Hematopoietic multipotent progenitor cell treated with erythropoietin and hydrocortisone succinate and interleukin-3 and kit ligand, for 17 days (in vitro differentiated cells): ENCODE results near the gene ZMIZ1.

Experiments used
- DNase-seq: peaks from one replicate; pipeline ENCODE4 v3.0.0-alpha.2; 2015; ENCODE audit warnings: low spot score

Gene ZMIZ1

DNA sequence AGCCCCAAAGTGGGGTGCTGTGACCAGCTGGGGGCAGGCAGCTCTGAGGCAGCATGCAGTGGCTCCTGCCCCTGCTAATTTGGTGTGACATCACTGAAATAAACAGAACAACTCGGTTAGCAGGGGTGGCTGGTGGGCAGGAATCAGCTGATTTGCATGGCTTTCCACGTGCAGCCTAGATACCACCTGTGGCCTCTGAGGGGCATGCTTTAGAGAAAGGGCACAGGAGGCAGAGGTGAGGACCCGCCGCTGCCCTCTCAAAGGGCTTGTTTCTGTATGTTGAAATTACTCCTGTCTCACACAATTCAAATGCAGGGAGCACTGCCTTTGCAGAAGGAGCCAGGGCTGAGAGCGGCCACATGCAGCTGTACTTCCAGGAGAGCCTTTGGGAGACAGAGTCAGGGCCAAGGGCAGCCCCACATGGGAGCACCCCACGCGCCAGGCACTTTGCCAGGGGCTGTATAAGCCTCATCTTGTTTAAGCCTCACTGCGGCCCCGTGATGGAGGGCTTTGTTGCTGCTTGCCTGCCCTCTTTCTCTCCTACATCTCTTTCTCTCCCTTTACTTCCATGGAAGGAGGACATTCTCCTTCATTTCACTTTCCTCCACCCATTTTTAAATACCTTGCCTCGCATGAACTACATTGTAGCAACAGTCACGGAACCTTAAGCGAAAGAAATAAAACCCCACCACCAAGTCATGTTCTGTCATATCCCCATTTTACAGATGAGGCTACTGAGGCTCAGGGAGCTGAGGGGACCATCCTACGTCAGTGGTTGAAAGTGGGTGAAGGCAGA is 137.7 kb downstream of the ZMIZ1 start:
- DNase-seq = no peak

- no peak for DNase-seq
Measured at GRCh38 chr10:79207096-79207357, 138.3 kb downstream of the ZMIZ1 start.

GRCh38 chr10:79207726-79208125 is 139.0 kb downstream of the ZMIZ1 start:
- DNase-seq = no peak

DNA sequence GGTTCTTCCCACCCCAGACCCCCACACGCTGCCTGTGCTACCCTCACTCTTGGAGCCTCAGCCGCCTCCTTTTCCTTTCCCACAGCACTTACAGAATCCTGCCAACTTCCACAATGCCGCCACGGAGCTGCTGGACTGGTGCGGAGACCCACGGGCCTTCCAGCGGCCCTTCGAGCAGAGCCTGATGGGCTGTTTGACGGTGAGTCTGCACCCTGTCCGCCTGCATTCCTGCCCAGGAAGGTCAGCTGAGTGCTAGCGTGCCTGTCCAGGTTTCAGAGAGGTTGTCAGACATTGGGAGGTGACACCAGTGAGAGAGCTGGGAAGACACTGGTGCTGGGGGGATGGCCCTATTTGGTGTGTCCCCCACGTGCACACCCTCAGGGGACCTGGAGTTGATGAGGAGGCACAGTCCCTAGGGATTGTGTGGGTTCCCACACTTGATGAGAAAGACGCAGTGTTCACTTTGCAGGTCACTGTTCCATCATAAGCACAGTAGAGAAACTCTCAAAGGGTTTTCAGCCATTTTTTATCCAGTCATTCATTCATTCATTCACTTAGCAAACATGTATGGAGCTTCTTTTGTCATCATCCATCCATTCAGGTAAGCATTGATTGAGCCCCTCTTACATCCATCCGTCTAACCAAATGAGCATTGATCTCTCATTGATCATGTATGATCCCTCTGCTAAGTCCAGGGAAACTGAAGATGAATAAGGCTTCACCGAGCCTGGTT is 139.7 kb downstream of the ZMIZ1 start:
- DNase-seq = no peak

- no peak for DNase-seq
Measured at GRCh38 chr10:79209340-79209739, 140.6 kb downstream of the ZMIZ1 start.

- DNase-seq = no peak
Measured at GRCh38 chr10:79209831-79210230, 141.1 kb downstream of the ZMIZ1 start.

DNA sequence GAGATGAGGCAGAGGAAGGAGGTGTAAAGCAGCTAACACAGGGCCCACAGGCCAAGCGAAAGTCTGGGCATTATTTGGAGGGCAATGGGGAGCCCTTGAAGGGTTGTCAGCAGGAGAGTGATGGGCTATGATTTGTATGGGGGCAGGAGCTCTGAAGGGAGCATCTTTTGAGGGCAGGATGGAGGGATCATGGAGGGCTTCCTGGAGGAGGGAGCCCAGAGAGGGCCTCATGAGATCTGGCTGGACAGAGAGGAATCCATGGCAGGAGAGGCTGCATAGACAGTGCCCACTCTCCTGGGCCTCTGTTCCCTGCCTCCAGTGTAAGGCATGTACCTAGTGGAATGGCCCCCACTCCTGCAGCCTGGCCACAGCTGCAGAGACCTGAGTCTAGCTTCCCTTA is 141.9 kb downstream of the ZMIZ1 start:
- DNase-seq = no peak

GRCh38 chr10:79211616-79212015 is 142.8 kb downstream of the ZMIZ1 start:
- no peak for DNase-seq

- DNase-seq = no peak
Measured at GRCh38 chr10:79215531-79215930, 146.8 kb downstream of the ZMIZ1 start.

DNA sequence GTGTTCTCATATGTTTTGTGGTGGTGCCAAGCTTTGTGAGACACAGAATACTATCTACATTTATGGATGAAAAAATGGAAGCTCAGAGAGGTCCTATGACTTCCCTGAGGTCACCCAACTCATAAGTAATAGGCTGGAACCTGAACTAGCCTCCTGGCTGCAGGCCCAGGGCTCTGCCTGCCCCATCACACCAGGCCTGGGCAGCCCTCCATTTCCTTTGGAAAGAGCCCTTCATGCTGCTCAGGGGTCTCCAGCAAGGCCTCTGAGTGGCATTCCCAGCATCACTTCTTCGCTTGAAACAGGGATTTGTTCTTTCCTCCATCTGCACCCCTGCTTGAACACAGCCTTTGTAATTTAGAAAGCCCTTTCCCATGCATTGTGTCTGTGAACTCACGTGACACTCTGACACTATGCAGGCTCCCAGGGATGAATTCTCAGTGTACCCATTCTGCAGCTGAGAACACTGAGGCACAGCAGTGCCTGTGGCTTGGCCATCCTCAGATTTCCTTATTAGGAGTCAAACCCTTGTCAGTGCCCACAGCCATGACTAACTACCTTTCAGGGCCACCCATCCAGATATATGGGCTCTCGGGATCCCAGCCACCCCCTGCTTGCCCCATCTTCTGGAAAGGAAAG is 150.7 kb downstream of the ZMIZ1 start:
- DNase-seq = no peak

DNA sequence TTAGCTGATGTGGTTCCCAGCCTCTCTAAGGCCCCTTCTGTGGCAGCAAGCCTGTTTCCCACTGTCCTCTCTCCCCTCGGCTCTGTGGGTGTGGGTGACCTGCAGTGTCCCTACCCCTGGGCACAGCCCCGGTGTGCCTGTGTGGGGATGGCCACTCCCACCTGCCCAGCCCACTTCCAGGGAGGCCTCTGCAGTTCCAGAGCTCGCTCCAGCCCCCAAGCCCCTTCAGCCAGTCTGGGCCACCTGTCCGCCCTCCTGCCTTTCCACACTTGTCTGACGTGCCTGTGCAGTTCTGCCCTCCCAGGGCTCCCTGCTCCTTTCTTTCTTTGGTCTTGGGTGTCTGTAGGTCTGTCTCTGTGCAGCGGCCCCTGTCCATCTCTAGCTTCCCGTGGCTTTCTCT is 151.5 kb downstream of the ZMIZ1 start:
- DNase-seq = no peak

DNA sequence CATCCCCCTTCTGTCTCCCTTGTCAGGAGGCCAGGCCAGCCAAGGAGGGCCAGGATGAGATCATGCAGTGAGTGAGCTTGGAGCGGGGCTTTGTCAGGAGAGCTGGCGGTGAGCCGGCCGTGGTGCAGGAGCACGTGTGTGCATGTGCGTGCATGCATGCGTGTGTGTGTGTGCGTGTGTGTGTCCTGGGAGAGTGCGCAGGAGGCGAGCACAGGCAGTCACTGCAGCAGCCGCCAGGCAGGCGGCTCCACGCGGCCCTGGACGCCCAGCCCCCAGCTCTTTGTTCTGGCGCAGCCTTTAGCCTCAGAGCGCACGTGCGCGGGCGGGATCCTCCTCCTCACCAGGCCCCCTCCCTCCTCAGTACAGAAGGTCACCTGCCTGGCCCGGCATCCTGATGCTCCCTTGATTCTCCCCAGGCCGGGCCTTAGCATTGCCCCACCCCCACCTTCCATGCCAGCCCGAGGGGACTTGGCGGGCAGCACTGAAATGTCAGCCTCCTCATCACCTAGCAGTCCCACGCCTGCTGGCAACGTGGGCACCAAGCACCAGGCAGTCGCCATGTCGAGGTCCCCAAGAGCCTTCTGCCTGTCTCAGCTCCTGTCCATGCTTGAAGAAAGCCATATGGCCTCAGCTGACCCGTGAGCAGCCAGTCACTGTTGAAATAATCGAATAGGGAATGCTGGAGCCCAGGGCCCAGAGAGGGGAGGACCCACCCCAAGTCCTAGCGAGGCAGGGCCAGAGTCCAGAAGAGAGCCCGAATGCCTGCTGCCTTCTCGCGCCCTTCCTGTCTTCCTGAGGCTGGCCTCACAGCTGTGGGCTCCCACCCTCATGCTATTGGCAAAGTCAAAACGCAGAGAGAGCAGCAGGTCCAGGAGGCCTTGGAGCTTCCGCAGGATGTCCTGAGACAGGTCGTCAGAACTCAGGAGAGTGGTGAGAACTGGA is 152.6 kb downstream of the ZMIZ1 start:
- no peak for DNase-seq

DNA sequence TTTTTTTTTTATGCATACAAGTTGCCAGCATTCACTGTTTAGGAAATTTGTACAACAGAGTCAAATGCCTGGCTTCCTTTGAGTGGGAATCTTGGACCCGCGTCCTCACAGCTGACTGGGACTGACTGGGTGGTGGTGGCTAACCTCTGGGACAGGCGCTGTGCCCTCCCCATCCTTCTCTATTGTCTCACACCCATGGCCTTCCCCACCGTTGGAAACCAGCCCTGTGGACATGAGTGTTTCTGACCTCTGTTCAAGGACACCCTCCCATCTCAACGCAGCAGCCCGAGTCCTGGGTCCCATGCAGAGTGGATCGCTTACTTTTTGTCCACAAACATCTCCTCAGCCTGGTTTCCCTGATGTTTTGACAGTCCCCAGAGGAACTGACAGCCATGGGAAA is 153.4 kb downstream of the ZMIZ1 start:
- DNase-seq = no peak

DNA sequence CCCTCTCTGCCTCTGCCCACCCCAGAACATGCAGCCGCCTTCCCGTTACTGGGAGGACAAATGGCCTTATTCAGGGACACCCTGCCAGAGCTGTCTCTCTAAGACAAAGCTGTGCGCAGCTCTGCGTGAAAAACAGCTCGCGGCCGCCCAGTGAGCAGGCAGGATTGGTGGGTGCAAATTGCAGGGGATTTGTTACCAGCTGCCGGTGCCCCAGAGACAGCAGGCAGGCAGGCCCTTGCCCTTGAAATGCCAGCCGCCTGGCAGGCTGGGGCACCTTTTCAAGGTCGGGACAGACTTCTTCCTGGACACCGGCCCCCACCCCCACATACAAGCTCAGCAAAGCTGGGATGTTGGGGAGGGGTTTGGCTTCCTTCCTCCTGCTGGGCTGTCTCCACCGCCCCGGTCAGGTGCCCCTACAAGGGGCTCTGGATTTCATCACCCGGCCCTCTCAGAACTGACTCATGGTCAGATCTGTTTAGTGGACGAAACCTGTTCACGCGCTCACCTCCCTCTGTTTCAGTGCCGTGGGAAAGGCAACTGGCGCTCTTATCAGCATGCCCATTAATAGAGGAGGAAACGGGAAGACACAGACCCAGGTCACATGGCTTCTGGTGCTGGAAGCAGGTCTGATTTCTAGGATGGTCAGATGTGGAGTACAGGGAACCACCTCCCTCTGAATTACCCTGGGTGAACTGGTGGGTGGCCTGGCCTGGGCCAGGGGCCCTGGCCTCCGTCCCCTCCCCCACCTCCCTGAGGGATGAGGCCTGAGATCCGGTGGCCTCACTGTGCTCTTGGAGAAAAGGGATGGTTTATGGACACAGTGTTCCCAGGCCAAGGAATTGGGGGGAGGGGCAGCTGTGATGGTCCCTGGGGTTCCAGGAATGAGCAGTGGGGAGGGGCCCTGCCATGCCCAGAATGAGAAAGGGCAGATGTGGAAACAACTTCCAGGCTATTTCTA is 154.6 kb downstream of the ZMIZ1 start:
- DNase-seq = no peak

DNA sequence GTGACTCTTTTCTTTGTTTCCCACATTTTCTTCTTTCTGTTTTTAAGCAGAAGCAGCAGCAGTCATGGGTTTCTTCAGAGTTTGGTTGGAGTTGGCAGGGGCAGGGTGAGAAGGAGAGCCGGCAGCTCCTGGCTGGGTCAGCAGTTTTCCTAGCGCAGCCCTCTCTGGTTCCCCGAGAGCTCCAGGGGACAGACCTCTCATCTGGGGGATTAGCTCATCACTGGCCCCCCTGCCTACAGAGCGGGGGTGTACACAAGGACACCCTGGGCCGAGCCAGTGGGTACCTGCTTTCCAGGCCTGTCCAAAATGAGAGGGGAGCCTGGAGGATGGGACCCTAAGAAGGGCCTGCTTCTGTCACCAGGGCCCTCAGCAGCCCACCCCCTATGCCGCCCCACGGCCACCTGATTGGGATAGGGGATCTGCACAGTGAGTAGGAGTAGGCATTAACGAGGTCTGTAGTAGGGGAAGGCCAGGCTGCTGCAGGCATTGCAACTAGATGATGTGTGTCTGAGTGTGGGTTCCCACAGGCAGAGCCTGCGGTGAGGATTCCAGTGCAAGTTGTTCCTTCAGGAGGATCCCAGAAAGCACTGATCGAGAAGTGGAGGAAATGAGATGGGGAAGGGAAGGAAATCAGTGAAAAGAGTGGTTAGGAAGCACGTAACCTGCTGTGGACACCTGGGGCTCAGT is 155.6 kb downstream of the ZMIZ1 start:
- no peak for DNase-seq

DNA sequence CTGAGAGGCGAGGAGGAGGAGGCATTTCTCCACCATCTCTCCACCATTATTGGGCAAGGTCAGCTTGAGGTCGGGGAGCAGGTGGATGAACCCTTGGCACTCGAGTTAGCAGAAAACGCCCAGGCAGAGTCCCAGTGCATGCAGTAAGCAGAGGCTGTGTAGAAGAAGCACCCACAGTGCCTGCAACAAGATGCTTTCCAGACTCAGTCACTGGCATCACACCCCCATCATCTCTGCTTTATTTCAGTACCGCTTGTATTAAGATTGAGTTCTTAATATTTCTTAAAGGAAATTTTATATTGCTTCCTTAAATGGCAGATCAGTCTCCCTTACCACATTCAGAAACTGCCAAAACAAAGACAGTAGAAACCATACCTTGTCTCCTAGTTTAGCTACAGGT is 156.2 kb downstream of the ZMIZ1 start:
- DNase-seq = no peak

DNA sequence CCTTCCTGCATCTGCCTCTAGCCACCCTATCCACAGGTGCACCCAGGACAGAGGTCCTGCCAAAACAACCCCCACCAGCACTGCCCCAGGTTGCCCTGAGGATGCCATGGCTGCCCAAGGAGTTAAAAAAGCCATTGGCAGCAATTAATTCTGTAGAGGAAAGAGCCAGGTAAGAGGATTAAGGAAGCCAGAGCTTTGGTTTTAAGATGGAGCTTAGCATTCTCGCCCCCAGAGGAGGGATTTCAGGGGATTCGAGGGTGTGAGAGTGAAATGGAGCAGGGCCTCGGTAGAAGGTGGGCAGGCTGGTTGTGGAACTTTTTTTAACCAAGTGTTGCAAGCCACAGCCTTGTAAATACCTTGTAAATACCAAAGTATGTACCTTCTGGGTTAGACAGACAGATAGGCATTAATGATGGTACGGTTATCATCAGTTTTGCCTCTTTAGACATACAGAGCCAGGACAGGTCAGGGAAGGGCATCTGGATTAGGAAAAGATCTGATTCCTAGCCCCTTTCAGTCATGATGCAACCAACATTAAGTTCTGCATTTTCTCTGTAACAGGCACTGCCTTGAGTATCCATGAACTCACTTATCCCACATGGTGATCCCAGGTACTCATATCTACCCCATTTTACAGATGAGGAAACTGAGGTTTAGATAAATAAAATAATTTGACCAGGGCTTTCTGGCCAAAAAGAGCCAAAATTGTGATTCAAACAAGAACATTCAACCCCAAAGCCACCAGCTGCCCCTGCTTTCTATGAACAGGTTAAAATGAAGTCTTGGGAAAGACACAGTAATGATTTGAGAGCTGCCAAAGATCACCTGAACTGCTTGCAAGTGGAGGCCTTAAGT is 157.9 kb downstream of the ZMIZ1 start:
- no peak for DNase-seq

DNA sequence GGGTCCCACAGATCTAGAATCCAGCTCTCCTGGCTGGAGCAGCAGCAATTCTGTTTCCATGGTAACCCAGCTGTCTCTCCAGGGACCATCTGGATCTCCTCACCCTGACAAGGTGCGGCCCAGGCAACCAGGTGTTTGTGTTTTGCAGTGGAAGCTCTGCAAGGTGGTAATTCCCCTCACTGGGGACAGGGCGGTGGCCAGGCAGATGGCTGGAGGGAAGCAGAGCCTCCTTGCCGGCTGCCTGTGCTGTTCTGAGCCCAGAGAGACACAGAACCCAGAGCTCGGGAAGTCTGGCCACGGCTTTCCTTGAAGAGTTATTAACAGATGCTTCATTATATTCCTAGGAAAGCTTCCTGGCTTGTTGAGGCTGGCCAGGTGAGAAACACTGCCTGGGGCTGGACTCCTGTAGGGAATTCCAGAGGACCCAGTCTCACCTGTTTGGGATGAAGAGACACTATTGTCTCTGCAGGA is 160.3 kb downstream of the ZMIZ1 start:
- DNase-seq = no peak

GRCh38 chr10:79229830-79230327 is 161.1 kb downstream of the ZMIZ1 start:
- DNase-seq = no peak
